Tibial nerve (tissue), 4 donors: ENCODE data around the gene THAP12. TPM values are rescaled to one million over a fixed set of nuclear protein-coding genes. Genes with fewer than 3 reads are reported as not detected.

ENCODE experiments used
- DNase-seq, 2 donors: peaks; one replicate each; pipeline ENCODE4 v3.0.0-alpha.2; 2019; ENCODE audit warnings: low spot score in 2 of 2
- H3K27ac ChIP-seq, 4 donors: fragments of 200-600 bp; sonication (generic) in 3 of 4; one replicate each; pipeline ENCODE4 v1.5.1; 2017 to 2019; ENCODE audit warnings: mild to moderate bottlenecking in 1 of 4
- H3K27me3 ChIP-seq, 2 donors: fragments of 200-600 bp; sonication (generic) in 1 of 2; one replicate each; pipeline versions ENCODE4 v1.5.1 to v1.6.0; 2017 to 2019
- H3K36me3 ChIP-seq, 3 donors: fragments of 200-600 bp; sonication (generic); one replicate each; pipeline ENCODE4 v1.5.1; 2018 to 2019
- H3K4me1 ChIP-seq, 4 donors: fragments of 200-600 bp; sonication (generic) in 3 of 4; one replicate each; pipeline ENCODE4 v1.5.1; 2017 to 2019
- H3K4me3 ChIP-seq, 4 donors: fragments of 200-600 bp; sonication (generic) in 3 of 4; one replicate each; pipeline ENCODE4 v1.5.1; 2017 to 2019; ENCODE audit warnings: mild to moderate bottlenecking in 1 of 4, moderate library complexity in 1 of 4
- H3K9me3 ChIP-seq, 4 donors: fragments of 200-600 bp; sonication (generic) in 3 of 4; one replicate each; pipeline ENCODE4 v1.5.1; 2017 to 2019
- EP300 ChIP-seq, 2 donors: sonication (generic); formaldehyde crosslinking; IDR thresholded peaks; one replicate each; pipeline ENCODE4 v1.6.1; 2017; ENCODE audit warnings: antibody characterized with exemption in 2 of 2, mild to moderate bottlenecking in 1 of 2
- POLR2A ChIP-seq, 2 donors: fragments of 450-650 bp; IDR thresholded peaks; one replicate each; pipeline ENCODE4 v1.6.1; 2017; ENCODE audit warnings: antibody characterized with exemption in 2 of 2, mild to moderate bottlenecking in 2 of 2, moderate library complexity in 2 of 2
- WGBS, 2 donors: methylation state at CpG; one replicate each; pipeline ENCODE4 v1.1.5; 2018; 5-methylcytosine and 5-hydroxymethylcytosine counted together
- total RNA-seq, 4 donors: library from RNA; depleted of rRNA; stranded (reverse); fragments of >200 nt; gene quantifications; one replicate each; pipeline ENCODE4 v1.1.0, GENCODE V29; 2016
- TF ChIP-seq, protein P1 (sequence below), 5 experiments: fragments of 200-600 bp in 3 of 5; fragments of 450-650 bp in 2 of 5; sonication (generic) in 3 of 5; IDR thresholded peaks; one replicate each; pipeline ENCODE4 v1.5.1; 2016 to 2019; ENCODE audit warnings: antibody characterized with exemption in 5 of 5, mild to moderate bottlenecking in 3 of 5, moderate library complexity in 2 of 5

THAP12 gene
- total RNA-seq, 4 donors from 2014 or later: 30.4 to 42.6 (median 35.7) TPM

DNA sequence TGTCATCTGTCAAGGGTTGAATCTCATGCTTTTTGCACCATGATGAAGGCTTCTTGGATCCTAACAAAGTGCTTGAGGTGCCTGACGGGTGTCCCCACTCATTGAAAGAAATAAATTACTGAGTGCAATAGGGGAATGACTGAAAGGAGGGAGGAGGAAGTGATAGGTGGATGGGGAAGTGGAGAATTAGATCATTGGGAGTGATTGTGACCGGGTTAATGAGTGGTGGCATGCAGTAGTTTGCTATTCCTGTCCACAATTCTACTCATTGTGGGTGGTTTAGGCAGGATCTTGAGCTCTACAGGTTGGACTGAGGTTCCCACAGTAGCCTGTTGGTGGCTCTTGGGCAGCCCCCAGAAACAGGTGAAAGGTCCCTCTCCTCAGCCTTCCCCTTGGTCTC lies 44.3 kb downstream of the THAP12 start:
- Histone ChIP-seq H3K36me3 (no peaks in the 10 kb centered on the region), H3K4me1 (peaks cover 0 to 22% (median 3%) of the 10 kb centered on the region in 4 donors), H3K27me3 (no peaks in the 10 kb centered on the region), H3K27ac (no peak overlapping the region), H3K9me3 (peaks cover 0 to 7% (median 0%) of the 10 kb centered on the region in 4 donors), H3K4me3 (no peak overlapping the region)
- no peak for DNase-seq
- WGBS, 2 donors: 77 to 86% methylated on average over 2 of the region's 2 CpGs
- TF ChIP-seq, protein P1, sequence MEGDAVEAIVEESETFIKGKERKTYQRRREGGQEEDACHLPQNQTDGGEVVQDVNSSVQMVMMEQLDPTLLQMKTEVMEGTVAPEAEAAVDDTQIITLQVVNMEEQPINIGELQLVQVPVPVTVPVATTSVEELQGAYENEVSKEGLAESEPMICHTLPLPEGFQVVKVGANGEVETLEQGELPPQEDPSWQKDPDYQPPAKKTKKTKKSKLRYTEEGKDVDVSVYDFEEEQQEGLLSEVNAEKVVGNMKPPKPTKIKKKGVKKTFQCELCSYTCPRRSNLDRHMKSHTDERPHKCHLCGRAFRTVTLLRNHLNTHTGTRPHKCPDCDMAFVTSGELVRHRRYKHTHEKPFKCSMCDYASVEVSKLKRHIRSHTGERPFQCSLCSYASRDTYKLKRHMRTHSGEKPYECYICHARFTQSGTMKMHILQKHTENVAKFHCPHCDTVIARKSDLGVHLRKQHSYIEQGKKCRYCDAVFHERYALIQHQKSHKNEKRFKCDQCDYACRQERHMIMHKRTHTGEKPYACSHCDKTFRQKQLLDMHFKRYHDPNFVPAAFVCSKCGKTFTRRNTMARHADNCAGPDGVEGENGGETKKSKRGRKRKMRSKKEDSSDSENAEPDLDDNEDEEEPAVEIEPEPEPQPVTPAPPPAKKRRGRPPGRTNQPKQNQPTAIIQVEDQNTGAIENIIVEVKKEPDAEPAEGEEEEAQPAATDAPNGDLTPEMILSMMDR (IDR thresholded peaks at IDR 0.05): no peak
- no peak for TF ChIP-seq POLR2A (IDR thresholded peaks at IDR 0.05)
- no peak for TF ChIP-seq EP300 (IDR thresholded peaks at IDR 0.05)

DNA sequence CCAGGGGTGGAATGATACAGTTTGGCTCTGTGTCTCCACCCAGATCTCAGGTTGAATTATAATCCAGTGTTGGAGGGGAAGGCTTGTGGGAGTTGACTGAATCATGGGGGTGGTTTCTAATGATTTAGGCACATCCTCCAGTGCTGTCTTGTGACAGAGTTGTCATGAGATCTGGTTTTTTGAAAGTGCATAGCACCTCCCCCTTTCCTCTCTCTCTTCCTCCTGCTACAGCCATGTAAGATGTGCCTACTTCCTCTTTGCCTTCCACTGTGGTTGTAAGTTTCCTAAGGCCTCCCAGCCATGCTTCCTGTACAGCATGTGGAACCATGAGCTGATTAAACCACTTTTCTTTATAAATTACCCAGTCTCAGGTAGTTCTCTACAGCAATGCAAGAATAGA lies 45.1 kb downstream of the THAP12 start:
- DNase-seq: no peak
- no peak overlapping the region for H3K4me3 ChIP-seq
- peaks cover 0 to 22% (median 3%) of the 10 kb centered on the region in 4 donors for H3K4me1 ChIP-seq
- H3K27ac ChIP-seq: no peak overlapping the region
- H3K27me3 ChIP-seq: no peaks in the 10 kb centered on the region
- H3K9me3 ChIP-seq: peaks cover 0 to 7% (median 0%) of the 10 kb centered on the region in 4 donors
- no peaks in the 10 kb centered on the region for H3K36me3 ChIP-seq
- TF ChIP-seq EP300 (IDR thresholded peaks at IDR 0.05): peak in 1 of 2 donors; percentile 24
- TF ChIP-seq, protein P1 (IDR thresholded peaks at IDR 0.05): no peak

DNA sequence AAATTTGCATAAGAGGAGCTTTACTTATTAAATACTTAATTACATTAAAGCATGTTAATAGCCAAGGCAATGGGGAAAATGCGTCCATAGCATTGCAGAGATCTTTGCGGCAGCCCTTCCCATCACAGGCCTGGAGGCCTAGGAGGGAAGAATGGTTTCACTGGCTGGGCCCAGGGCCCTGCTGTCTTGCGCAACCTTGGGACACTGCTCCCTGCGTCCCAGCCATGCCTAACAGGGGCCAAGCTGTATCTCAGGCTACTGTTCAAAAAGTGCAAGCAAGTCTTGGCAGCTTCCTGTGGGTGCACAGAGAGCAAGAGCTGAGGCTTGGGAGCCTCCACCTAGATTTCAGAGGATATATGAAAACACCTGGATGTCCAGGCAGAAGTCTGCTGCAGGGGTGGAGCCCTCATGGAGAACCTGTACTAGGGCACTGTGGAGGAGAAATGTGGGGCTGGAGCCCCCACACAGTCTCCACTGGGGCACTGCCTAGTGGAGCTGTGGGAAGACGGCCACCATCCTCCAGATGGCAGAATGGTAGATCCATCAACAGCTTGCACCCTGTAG lies 46.0 kb downstream of the THAP12 start:
- no peaks in the 10 kb centered on the region for H3K27me3 ChIP-seq
- no peaks in the 10 kb centered on the region for H3K36me3 ChIP-seq
- WGBS, 2 donors: 94 to 100% methylated on average over 4 to 5 of the region's 5 CpGs
- no peak for DNase-seq
- TF ChIP-seq EP300 (IDR thresholded peaks at IDR 0.05): no peak
- peaks cover 0 to 21% (median 2%) of the 10 kb centered on the region in 4 donors for H3K4me1 ChIP-seq
- H3K27ac ChIP-seq: no peak overlapping the region
- peaks cover 0 to 7% (median 0%) of the 10 kb centered on the region in 4 donors for H3K9me3 ChIP-seq
- H3K4me3 ChIP-seq: no peak overlapping the region

DNA sequence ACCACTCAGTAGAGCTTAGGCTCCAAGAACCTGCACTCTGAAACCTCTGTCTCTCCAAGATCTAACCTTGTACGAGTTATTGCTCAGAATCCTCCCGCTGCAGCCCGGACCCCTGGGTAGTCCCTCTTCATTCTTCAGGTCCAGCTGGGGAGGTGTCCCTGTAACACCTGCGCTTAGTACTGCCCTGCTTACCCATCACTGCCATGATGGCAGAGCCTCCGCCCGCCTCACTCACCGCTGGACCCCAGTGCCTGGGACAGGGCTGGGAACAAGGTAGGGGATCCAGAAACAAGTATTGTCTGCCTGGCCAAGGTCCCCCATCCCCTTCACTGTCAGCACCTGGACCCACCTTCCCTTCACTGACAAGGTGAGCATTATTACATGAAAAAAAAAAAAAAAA lies 50.3 kb downstream of the THAP12 start:
- DNase-seq: no peak
- Histone ChIP-seq H3K27me3 (no peaks in the 10 kb centered on the region), H3K9me3 (peaks cover 0 to 7% (median 0%) of the 10 kb centered on the region in 4 donors), H3K4me1 (peaks cover 0 to 26% (median 3%) of the 10 kb centered on the region in 4 donors), H3K27ac (no peak overlapping the region), H3K4me3 (no peak overlapping the region), H3K36me3 (no peaks in the 10 kb centered on the region)
- 96 to 98% methylated on average over 7 of the region's 7 CpGs for WGBS, 2 donors
- no peak for TF ChIP-seq POLR2A (IDR thresholded peaks at IDR 0.05)
- TF ChIP-seq EP300 (IDR thresholded peaks at IDR 0.05): no peak
- TF ChIP-seq, protein P1 (IDR thresholded peaks at IDR 0.05): no peak

DNA sequence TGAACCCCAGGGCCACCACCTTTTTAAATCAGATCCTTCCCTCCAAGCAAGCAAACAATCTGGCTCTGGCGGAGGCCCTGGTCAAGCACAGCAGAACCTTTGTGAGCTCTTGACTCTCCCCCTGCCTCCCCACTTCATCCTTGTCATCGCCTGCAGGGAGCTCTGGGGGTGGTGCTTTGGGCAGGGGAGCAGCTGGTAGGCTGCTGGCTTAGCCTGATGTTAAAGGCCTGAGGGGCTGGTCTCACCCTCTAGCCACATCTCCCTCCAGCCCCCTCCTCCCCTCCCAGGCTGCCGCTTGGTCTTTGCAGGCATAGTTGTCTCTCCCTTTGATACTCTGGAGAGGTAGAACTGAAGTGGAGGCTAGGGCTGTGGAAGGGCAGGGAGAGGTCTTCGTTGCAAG lies 50.9 kb downstream of the THAP12 start:
- Histone ChIP-seq H3K36me3 (no peaks in the 10 kb centered on the region), H3K4me3 (no peak overlapping the region), H3K4me1 (peaks cover 0 to 26% (median 3%) of the 10 kb centered on the region in 4 donors), H3K27ac (no peak overlapping the region), H3K9me3 (peaks cover 0 to 3% (median 0%) of the 10 kb centered on the region in 4 donors), H3K27me3 (no peaks in the 10 kb centered on the region)
- WGBS, 2 donors: 64 to 71% methylated on average over 4 of the region's 4 CpGs
- TF ChIP-seq, protein P1 (IDR thresholded peaks at IDR 0.05): no peak
- TF ChIP-seq EP300 (IDR thresholded peaks at IDR 0.05) (no peak), POLR2A (IDR thresholded peaks at IDR 0.05) (no peak)
- no peak for DNase-seq
